ENCODE measurements around the gene PCBP3.

GRCh38 chr21:45877171-45877438 is 233.6 kb downstream of the PCBP3 start:
- TF ChIP-seq POLR2A (IDR thresholded peaks at IDR 0.05) (no peak), CTCF (IDR thresholded peaks at IDR 0.05) (no peak)
